A549 (cell line): Measurements from ENCODE around the gene ATP5MC3.

ENCODE experiments used
- BHLHE40 ChIP-seq: IDR thresholded peaks from 2 replicates; pipeline ENCODE4 v1.6.1; 2012; ENCODE audit warnings: low read depth, low read length, inconsistent platforms
- CEBPB ChIP-seq, 2 experiments: fragments of >200 bp in 1 of 2; sonication (Bioruptor Twin) in 1 of 2; formaldehyde crosslinking in 1 of 2; IDR thresholded peaks; 2 replicates each; pipeline ENCODE4 v1.6.1; 2012 to 2016
- CTCF ChIP-seq: fragments of >200 bp; sonication (Bioruptor Twin); formaldehyde crosslinking; IDR thresholded peaks from 3 replicates; pipeline ENCODE4 v1.5.1; 2016
- EP300 ChIP-seq, 2 experiments: fragments of >200 bp; sonication (Bioruptor Twin); formaldehyde crosslinking; IDR thresholded peaks; 2 replicates in 1 of 2; 3 replicates in 1 of 2; pipeline ENCODE4 v1.6.1; 2016 to 2017
- JUN ChIP-seq, 2 experiments: fragments of >200 bp; sonication (Bioruptor Twin); formaldehyde crosslinking; IDR thresholded peaks; 2 replicates in 1 of 2; 3 replicates in 1 of 2; pipeline ENCODE4 v1.6.1; 2016 to 2017
- JUNB ChIP-seq: fragments of >200 bp; sonication (Bioruptor Twin); formaldehyde crosslinking; IDR thresholded peaks from 2 replicates; pipeline ENCODE4 v1.6.1; 2016
- MYC ChIP-seq: IDR thresholded peaks from 2 replicates; pipeline ENCODE4 v1.6.1; 2012; ENCODE audit warnings: mild to moderate bottlenecking, inconsistent platforms, low read length, improper control_type of control experiment, borderline replicate concordance
- RAD21 ChIP-seq, 2 experiments: fragments of >200 bp in 1 of 2; sonication (Bioruptor Twin) in 1 of 2; formaldehyde crosslinking in 1 of 2; IDR thresholded peaks in 1 of 2; conservative IDR thresholded peaks in 1 of 2; 2 replicates in 1 of 2; 3 replicates in 1 of 2; pipeline ENCODE4 v1.6.1; 2012 to 2018; ENCODE audit warnings: inconsistent platforms in 1 of 2
- RNF2 ChIP-seq: fragments of 200-600 bp; sonication (generic); IDR thresholded peaks from 2 replicates; pipeline ENCODE4 v1.6.1; 2016; ENCODE audit warnings: low read depth, mild to moderate bottlenecking, antibody characterized with exemption, moderate library complexity, borderline replicate concordance
- SMC3 ChIP-seq: fragments of >200 bp; sonication (Bioruptor Twin); formaldehyde crosslinking; IDR thresholded peaks from 3 replicates; pipeline ENCODE4 v1.6.1; 2018; ENCODE audit warnings: inconsistent platforms
- TP53 ChIP-seq: fragments of 250-450 bp; sonication (Bioruptor Pico); IDR thresholded peaks from 2 replicates; pipeline ENCODE4 v1.5.0; 2021; ENCODE audit warnings: mild to moderate bottlenecking, moderate library complexity
- TF ChIP-seq, protein P1 (sequence below): fragments of >200 bp; sonication (Bioruptor Twin); formaldehyde crosslinking; IDR thresholded peaks from 3 replicates; pipeline ENCODE4 v1.6.1; 2016
- TF ChIP-seq, protein P2 (sequence below): IDR thresholded peaks from 2 replicates; pipeline ENCODE4 v1.6.1; 2012
- TF ChIP-seq, protein P3 (sequence below): fragments of 200-600 bp; sonication (generic); IDR thresholded peaks from 2 replicates; pipeline ENCODE4 v1.6.1; 2016; ENCODE audit warnings: antibody characterized with exemption, mild to moderate bottlenecking, moderate library complexity

GRCh38 chr2:175135177-175135576 lies 46.3 kb downstream of the ATP5MC3 start:
- TF ChIP-seq CEBPB (IDR thresholded peaks at IDR 0.05) (no peak), RAD21 (conservative IDR thresholded peaks at IDR 0.05 in 1 of 2, IDR thresholded peaks at IDR 0.05 in 1 of 2) (no peak), CTCF (no peak), SMC3 (no peak), BHLHE40 (no peak), MYC (no peak), JUNB (no peak), RNF2 (no peak), TP53 (CRISPR knock-in tag) (no peak), JUN (IDR thresholded peaks at IDR 0.05) (no peak), EP300 (IDR thresholded peaks at IDR 0.05) (no peak)
- TF ChIP-seq, protein P1, sequence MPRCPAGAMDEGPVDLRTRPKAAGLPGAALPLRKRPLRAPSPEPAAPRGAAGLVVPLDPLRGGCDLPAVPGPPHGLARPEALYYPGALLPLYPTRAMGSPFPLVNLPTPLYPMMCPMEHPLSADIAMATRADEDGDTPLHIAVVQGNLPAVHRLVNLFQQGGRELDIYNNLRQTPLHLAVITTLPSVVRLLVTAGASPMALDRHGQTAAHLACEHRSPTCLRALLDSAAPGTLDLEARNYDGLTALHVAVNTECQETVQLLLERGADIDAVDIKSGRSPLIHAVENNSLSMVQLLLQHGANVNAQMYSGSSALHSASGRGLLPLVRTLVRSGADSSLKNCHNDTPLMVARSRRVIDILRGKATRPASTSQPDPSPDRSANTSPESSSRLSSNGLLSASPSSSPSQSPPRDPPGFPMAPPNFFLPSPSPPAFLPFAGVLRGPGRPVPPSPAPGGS: no peak
- TF ChIP-seq, protein P2, sequence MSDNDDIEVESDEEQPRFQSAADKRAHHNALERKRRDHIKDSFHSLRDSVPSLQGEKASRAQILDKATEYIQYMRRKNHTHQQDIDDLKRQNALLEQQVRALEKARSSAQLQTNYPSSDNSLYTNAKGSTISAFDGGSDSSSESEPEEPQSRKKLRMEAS: no peak
- TF ChIP-seq, protein P3, sequence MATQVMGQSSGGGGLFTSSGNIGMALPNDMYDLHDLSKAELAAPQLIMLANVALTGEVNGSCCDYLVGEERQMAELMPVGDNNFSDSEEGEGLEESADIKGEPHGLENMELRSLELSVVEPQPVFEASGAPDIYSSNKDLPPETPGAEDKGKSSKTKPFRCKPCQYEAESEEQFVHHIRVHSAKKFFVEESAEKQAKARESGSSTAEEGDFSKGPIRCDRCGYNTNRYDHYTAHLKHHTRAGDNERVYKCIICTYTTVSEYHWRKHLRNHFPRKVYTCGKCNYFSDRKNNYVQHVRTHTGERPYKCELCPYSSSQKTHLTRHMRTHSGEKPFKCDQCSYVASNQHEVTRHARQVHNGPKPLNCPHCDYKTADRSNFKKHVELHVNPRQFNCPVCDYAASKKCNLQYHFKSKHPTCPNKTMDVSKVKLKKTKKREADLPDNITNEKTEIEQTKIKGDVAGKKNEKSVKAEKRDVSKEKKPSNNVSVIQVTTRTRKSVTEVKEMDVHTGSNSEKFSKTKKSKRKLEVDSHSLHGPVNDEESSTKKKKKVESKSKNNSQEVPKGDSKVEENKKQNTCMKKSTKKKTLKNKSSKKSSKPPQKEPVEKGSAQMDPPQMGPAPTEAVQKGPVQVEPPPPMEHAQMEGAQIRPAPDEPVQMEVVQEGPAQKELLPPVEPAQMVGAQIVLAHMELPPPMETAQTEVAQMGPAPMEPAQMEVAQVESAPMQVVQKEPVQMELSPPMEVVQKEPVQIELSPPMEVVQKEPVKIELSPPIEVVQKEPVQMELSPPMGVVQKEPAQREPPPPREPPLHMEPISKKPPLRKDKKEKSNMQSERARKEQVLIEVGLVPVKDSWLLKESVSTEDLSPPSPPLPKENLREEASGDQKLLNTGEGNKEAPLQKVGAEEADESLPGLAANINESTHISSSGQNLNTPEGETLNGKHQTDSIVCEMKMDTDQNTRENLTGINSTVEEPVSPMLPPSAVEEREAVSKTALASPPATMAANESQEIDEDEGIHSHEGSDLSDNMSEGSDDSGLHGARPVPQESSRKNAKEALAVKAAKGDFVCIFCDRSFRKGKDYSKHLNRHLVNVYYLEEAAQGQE: no peak
